Measurements from ENCODE around the gene CIB2.

DNA sequence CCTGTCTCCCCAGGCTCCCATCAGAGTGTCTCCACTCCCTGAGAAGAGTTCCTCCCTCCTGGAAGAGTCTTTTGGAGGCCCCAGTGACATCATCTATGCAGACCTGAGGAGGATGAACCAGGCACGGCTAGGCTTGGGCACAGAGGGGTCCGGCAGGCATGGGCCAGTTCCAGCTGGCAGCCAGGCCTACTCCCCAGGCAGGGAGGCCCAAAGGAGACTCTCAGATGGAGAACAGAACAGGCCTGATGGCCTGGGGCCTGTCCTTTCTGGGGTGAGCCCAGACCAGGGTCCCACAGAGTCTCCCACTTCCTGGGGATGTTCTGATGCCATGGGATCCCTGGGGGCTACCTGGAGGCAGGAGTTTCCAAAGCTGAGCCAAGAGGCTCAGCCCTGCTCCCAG, 30.4 kb downstream of the CIB2 start:
- TF ChIP-seq TAF1 (IDR thresholded peaks at IDR 0.05; ENCODE audit: borderline replicate concordance, insufficient read depth, low read length) = no peak
- TF ChIP-seq SIN3A (IDR thresholded peaks at IDR 0.05; ENCODE audit: borderline replicate concordance, insufficient read depth, low read length) = no peak

Measured in PFSK-1 (cell line).